Right lobe of liver (tissue), 6 donors: ENCODE data around the gene GPR39. TPM values are rescaled to one million over a fixed set of nuclear protein-coding genes. Genes with fewer than 3 reads are reported as not detected.

ENCODE experiments used
- ATAC-seq, 4 donors: fragments of 200-7000 bp; cut with Tn5 transposase; one replicate each; pipeline ENCODE4 v1.9.1; 2020; ENCODE audit warnings: mild to moderate bottlenecking in 4 of 4, moderate library complexity in 4 of 4
- DNase-seq, 3 donors: peaks; one replicate each; pipeline ENCODE4 v3.0.0-alpha.2; 2020
- H3K27ac ChIP-seq, 3 donors: fragments of 200-600 bp; one replicate each; pipeline ENCODE4 v1.8.0; 2022
- H3K27me3 ChIP-seq, 2 donors: fragments of 200-600 bp; one replicate each; pipeline ENCODE4 v1.8.0; 2022
- H3K36me3 ChIP-seq, 4 donors: fragments of 200-600 bp; sonication (generic) in 1 of 4; one replicate each; pipeline versions ENCODE4 v1.5.1 to v1.8.0; 2017 to 2022; ENCODE audit warnings: control low read depth in 1 of 4
- H3K4me1 ChIP-seq, 4 donors: fragments of 200-600 bp; sonication (generic) in 1 of 4; one replicate each; pipeline versions ENCODE4 v1.5.1 to v1.8.0; 2017 to 2022; ENCODE audit warnings: control low read depth in 1 of 4
- H3K4me3 ChIP-seq, 3 donors: fragments of 200-600 bp; one replicate each; pipeline ENCODE4 v1.8.0; 2022
- H3K9me3 ChIP-seq, 4 donors: fragments of 200-600 bp; sonication (generic) in 1 of 4; one replicate each; pipeline versions ENCODE4 v1.5.1 to v1.8.0; 2017 to 2022; ENCODE audit warnings: control low read depth in 1 of 4
- CTCF ChIP-seq, 4 donors: fragments of 200-600 bp in 3 of 4; fragments of 450-650 bp in 1 of 4; IDR thresholded peaks; one replicate each; pipeline versions ENCODE4 v1.5.1 to v1.8.0; 2016 to 2022; ENCODE audit warnings: antibody characterized with exemption in 4 of 4, mild to moderate bottlenecking in 2 of 4
- POLR2A ChIP-seq: fragments of 450-650 bp; IDR thresholded peaks from one replicate; pipeline ENCODE4 v1.6.1; 2017; ENCODE audit warnings: antibody characterized with exemption, mild to moderate bottlenecking
- WGBS: methylation state at CpG from one replicate; pipeline ENCODE4 v1.1.6; 2018; ENCODE audit warnings: low coverage, low lambda C conversion rate; ENCODE audit not compliant: insufficient coverage; ENCODE audit errors: missing lambda C conversion rate; 5-methylcytosine and 5-hydroxymethylcytosine counted together
- intact Hi-C, 2 donors: fragments of 100-400 bp; cut with DNase I; formaldehyde crosslinking; loops; one replicate each; pipeline versions ENCODE4 v1.11.2 to v1.14.1; 2022
- total RNA-seq, 6 experiments: library from RNA; depleted of rRNA in 2 of 6; stranded (reverse); fragments of >200 nt in 2 of 6; fragmentation: NEBNext Ultra II Directional in 3 of 6; extraction: Animal tissue kit (Norgen Biotek cat#: 25700) in 3 of 6; gene quantifications; one replicate each; pipeline versions ENCODE4 v1.1.0 to v1.2.4, GENCODE V29; 2016 to 2023
- donor health status: DM: no; HTN: yes; CAD: no.
- donor health status: DM: no; HTN: no; CAD: no.
- donor health status: DM: no; HTN: no; CAD: no.
- donor health status: DM: no; HTN: yes; CAD: no.
- donor health status: DM: no; HTN: yes; CAD: no.

Gene GPR39
- total RNA-seq, 6 experiments from 2014 or later, result 3.6 to 9.1 (median 6.0) TPM

DNA sequence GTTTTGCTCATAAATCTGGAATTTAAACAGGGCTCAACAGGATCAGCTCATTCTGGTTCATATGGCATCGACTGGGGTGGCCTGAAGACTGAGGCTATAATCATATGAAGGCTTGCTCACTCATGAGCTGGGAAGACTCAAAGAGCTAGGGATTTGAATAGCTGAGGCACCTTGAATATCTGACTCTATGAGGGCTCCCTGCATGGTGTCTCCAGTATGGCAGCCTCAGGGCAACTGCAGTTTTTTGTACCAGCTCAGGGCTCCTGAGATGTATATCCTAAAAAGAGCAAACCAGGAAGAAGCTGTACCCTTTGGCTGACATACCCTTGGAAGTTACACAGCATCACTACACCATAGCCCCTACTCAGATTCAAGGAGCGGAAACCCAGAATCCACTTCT, 15.3 kb upstream of the GPR39 start:
- no peak for DNase-seq
- Histone ChIP-seq H3K4me1 (no peaks in the 10 kb centered on the region), H3K27me3 (no peaks in the 10 kb centered on the region), H3K4me3 (no peak overlapping the region), H3K9me3 (no peaks in the 10 kb centered on the region), H3K27ac (no peak overlapping the region), H3K36me3 (no peaks in the 10 kb centered on the region)
- intact Hi-C loops, result no loop called here
- TF ChIP-seq POLR2A (no peak), CTCF (IDR thresholded peaks at IDR 0.05) (no peak)
- no peak for ATAC-seq
- 88% methylated on average over 2 of the region's 2 CpGs for WGBS

DNA sequence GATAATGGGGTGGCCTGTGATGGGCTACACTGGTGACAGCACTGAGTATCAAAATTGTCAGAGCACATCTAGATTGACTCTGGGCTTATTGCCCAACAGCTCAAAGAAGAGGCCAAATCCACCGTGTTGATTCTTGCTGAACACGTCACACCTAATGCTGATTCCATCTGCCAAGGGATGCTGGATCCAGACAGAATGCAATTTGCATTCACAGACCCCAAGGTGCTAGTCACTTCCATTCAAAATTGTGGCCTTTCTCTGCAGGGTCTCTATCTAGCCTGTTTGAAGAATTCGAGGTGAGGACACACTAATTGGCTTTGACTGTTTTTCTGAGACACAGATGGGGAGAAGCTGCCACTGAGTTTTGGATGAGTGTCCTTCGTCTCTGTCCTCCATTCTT, 13.5 kb upstream of the GPR39 start:
- no peaks in the 10 kb centered on the region for H3K4me1 ChIP-seq
- no peaks in the 10 kb centered on the region for H3K36me3 ChIP-seq
- intact Hi-C loops, result no loop called here
- no peak for ATAC-seq
- H3K4me3 ChIP-seq, result no peak overlapping the region
- TF ChIP-seq CTCF (IDR thresholded peaks at IDR 0.05) (no peak), POLR2A (no peak)
- no peaks in the 10 kb centered on the region for H3K27me3 ChIP-seq
- H3K27ac ChIP-seq, result no peak overlapping the region
- WGBS, result 37% methylated on average over 4 of the region's 4 CpGs
- H3K9me3 ChIP-seq, result no peaks in the 10 kb centered on the region
- DNase-seq, result no peak

DNA sequence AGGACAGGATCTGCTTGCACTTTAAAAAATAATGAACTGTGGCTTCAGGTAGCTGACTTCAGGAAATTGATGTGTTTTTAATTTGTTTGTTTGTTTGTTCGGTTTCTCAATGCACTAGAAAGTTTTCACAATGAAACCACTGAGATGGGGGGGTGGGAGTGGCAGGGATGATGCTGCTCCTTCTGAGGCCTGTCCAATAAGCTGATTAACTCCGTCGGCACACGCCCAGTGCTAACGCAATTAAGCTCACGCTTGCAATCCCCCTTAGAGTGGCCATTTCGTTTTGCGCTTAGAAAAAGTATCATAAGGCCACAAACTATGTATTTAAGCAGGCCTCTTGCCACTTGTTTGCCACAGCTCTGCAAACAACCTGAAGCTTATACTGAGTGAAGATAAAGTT, 12.5 kb upstream of the GPR39 start:
- WGBS, result 70% methylated on average over 6 of the region's 8 CpGs
- Histone ChIP-seq H3K27me3 (no peaks in the 10 kb centered on the region), H3K4me1 (no peaks in the 10 kb centered on the region), H3K27ac (no peak overlapping the region), H3K4me3 (no peak overlapping the region), H3K36me3 (no peaks in the 10 kb centered on the region), H3K9me3 (no peaks in the 10 kb centered on the region)
- TF ChIP-seq CTCF (IDR thresholded peaks at IDR 0.05) (no peak), POLR2A (no peak)
- DNase-seq, result no peak
- intact Hi-C loops, result no loop called here
- no peak for ATAC-seq

DNA sequence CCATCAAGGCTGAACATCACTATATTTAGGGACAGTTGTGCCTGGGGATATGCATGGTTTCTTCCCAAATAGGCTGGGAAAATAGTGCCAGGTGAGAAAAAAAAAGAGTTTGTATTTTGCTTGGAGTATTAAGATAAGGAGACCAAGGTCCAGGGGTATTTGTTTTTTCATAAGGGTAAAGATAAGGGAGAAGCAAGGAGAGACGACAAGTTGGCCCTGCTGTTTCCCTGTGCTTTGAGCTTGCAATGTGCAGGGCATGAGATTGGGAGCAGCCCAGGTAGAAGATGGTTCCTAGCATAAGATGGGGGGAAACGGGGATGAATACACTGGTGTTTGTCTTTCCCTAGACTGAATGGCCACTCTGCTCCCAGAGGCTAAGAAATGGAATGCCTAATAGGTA, 8.8 kb upstream of the GPR39 start:
- no peak overlapping the region for H3K27ac ChIP-seq
- H3K9me3 ChIP-seq, result no peaks in the 10 kb centered on the region
- no peaks in the 10 kb centered on the region for H3K27me3 ChIP-seq
- no peak for ATAC-seq
- H3K36me3 ChIP-seq, result no peaks in the 10 kb centered on the region
- intact Hi-C loops, result no loop called here
- no peak for DNase-seq
- TF ChIP-seq CTCF (IDR thresholded peaks at IDR 0.05) (no peak), POLR2A (no peak)
- no peaks in the 10 kb centered on the region for H3K4me1 ChIP-seq
- H3K4me3 ChIP-seq, result no peak overlapping the region
- 48% methylated on average over 2 of the region's 2 CpGs for WGBS

DNA sequence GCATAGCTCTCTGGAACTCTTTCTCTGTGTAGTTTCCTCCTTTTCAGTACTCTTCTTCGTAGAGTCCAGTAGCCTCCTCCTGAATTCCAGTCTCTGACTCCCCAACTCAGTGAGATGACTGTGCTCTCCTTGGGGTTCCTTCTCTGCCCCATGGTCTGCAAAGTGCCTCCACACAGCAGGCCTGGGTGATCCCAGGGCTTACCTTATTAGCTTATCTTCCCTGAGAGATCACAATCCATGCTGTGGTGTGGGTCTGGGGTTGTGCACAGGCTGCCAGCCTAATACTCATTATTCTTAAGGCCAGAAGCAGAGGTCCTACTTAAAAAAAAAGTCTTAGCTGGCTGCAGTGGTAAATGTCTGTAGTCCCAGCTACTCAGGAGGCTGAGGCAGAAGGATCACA, 4.6 kb upstream of the GPR39 start:
- ATAC-seq (no peak), DNase-seq (no peak)
- Histone ChIP-seq H3K36me3 (no peaks in the 10 kb centered on the region), H3K27me3 (no peaks in the 10 kb centered on the region), H3K4me1 (peaks cover 0 to 12% (median 0%) of the 10 kb centered on the region in 4 donors), H3K9me3 (no peaks in the 10 kb centered on the region), H3K27ac (no peak overlapping the region), H3K4me3 (no peak overlapping the region)
- no CpG with 5 or more reads among the region's 1 CpG for WGBS
- TF ChIP-seq POLR2A (no peak), CTCF (IDR thresholded peaks at IDR 0.05) (no peak)
- intact Hi-C loops, result no loop called here
